Left renal cortex interstitium (tissue), 4 donors: Measurements from ENCODE around the gene MRPL47. TPM values are rescaled to one million over a fixed set of nuclear protein-coding genes. Genes with fewer than 3 reads are reported as not detected.

Experiments
- DNase-seq, 4 donors: peaks; one replicate each; pipeline ENCODE4 v3.0.0-alpha.2; 2013; ENCODE audit warnings: low read depth in 4 of 4, low spot score in 2 of 4, missing footprints in 1 of 4
- polyA plus RNA-seq, 4 donors: library from polyadenylated mRNA; unstranded; fragments of 120-200 nt; gene quantifications; one replicate each; pipeline ENCODE4 v1.2.1, GENCODE V29; 2013; ENCODE audit not compliant: insufficient read length in 4 of 4

The MRPL47 gene
- polyA plus RNA-seq, 4 donors, result 52.5 to 67.6 (median 61.6) TPM

DNA sequence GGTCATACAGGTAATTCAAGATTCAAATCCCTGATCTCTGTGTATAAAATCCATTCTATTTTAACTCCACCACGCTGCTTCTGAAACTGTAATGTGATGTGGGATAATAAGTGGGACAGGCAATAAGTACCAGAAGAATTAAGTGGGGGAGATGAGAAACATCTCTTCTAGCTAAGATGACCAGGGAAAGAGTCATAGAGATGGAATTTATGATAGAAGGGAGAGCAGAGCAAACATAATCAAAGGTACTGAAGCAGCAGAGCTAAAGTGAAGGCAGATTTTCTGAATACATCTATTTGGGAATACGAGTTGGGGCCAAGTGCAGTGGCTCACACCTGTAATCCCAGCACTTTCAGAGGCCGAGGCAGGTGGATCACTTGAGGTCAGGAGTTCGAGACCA is 4.9 kb downstream of the MRPL47 start:
- DNase-seq, result no peak

DNA sequence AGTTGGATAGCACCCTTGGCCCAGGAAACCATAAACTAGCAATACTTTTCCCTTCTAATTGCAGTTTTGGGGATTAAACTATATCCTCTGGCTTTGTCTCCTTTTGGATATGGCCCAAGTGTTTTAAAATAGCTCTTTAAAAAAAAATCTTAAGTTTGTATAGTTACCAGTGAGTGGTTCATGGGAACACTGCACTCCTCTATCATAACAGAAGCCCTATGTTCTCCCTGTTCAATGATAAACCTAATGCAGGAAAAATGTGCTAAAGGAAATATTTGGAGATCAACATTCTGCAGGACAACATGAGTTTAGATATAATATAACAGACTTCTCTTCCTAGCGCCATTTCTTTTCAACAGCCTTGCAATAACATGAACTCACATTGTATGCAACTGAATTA is 13.1 kb downstream of the MRPL47 start:
- DNase-seq, result no peak

DNA sequence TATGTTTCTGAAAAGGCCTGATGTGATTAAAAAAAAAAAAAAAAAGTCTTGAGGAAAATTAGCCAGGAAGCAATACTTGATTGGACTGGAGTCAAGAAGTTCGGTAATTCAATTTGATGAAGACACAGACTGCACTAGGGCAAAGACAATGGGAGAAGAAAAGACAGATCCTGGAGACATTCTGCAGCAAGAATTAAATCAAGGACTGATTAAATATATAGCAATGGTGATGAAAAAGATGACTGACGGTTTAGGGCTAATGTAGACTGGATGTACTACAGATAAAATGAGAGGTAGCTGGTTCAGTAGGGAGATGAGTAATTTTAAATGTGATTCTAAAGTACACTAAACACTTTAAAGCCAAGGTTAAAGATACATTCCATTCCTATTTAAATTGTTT is 13.8 kb downstream of the MRPL47 start:
- no peak for DNase-seq

DNA sequence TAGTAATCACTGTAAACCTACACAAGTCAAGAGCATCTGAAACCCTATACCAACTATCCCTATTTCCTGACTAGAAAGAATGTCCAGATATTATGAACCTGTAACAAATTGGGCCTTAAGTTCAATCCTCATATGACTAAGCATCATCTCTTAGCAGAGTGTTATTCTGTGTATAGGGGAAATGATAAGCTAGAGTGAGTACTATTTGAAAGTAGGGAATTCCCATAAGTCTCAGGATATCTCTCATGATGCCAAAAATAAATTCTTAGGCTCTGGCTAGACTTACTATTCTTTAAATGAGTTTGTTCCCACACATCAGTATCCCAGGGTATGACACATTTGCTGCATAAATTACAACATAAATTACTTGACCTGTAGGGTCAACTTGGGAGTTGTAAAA is 15.3 kb downstream of the MRPL47 start:
- DNase-seq, result no peak

DNA sequence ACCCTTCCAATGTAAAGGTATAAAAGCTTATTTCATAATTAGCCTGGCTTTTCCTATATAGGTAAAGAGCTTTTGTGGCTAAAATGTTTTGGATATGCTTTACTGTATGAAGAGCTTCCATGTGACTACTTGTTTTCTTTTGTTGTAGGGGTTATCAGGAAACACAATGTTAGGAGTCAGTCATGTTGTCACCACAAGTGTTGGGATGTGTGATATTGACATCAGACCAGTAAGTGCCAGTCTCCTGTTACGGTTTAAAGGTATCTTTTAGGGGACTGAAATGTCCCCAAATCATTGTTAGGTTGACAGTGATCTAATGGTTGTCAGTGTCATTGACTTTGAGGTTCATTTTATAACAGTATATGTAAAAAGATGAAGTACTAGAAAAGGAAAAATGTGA is 23.4 kb downstream of the MRPL47 start:
- DNase-seq, result no peak

DNA sequence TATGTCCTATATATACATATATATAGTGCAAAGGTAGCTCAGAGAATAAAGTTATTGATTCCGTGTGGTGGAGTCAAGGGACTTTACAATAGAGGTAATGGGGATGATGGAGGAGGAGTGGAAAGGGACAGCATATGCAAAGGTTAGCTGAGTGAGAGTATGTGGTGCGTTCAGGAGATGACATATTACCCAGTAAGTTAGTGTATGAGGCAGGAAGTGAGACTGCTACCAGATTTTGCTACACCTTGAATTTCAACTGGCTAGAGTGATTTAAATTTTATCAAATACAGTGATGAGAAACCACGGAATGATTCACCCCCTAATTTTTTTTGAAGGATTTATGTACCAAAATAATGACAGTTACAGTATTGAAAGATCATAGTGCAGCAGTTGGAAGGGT is 38.9 kb downstream of the MRPL47 start:
- DNase-seq, result no peak

DNA sequence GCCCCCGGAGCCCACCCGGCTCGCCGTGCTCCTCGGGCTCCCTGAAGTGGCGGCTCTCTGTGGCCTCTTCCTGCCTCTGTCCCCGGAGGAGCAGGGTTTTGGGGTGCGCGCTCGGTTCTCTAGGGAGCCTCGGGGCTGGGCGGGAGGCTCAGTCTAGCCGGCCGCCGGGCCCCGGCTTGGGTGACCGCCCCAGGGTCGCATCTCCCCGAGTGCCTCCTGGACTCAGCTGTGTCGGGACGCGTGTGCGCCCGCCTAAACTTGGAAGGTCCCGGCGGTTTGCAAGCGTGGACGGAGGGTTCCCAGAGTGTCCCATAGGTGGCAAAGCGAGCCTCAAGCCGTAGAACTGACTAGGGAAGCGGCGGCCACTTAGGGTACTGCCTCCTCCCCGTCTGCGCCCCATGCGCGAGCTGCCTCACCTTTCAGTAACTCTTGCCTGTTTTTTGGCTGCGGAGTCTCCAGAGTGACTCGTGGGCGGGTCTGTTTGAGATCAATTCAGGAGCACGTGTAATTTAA is 41.1 kb downstream of the MRPL47 start:
- DNase-seq, result peak; percentile 34 to 51 (median 43)

DNA sequence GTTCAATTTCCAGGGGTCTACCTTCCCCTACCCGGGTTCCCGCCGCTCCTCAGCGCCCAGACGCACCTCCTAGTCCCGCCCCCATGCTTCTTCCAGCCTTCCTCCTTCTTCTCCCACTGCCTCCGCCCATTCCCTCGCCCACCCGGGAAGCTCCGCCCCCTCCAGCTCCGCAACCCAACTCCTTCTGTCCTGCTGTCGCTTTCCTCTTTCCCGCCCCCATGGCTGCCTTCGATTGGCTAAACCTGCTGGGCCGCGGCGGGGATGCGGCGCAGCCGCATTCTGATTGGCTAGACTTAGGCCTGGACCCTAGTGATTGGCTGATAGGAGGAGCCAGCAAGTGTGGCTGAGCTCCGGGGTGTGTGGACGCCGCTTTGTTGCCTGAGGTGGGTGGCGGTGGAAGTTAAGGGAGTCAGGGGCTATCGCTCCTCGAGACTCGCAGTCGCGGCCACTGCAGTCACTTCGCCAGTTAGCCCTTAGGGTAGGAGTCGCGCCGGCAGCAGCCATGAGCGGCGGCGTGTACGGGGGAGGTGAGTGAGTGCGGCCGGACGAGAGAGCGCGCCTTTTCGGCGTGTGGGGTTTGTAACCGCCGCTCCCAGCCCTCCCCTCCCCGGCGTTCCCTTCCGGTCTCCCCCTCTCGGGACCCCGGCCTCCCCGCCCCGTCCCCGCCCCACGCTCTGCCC is 41.7 kb downstream of the MRPL47 start, which contains the start of gene ACTL6A:
TSS of gene ACTL6A (plus strand) at position 336 of the 680 bp plus-strand sequence. CDS start at position 503, 167 bp downstream.
- peak; percentile 98 to 100 (median 98) for DNase-seq

DNA sequence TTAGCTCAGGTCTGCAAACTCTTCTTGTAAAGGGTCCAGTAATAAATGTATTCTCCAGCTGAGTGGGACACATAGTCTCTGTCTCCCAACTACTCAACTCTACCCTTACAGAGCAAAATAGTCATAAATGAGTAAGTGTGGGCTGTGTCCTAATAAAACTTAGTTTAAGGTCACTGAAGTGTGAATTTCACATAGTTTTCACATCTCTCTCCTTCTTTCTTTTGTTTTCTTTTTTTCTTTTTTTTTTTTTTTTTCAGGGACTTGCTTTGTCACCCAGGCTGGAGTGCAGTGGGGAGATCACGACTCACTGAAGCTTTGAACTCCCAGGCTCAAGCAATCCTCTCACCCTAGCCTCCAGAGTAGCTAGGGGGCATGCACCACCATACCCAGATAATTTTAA is 43.6 kb downstream of the MRPL47 start:
- no peak for DNase-seq

DNA sequence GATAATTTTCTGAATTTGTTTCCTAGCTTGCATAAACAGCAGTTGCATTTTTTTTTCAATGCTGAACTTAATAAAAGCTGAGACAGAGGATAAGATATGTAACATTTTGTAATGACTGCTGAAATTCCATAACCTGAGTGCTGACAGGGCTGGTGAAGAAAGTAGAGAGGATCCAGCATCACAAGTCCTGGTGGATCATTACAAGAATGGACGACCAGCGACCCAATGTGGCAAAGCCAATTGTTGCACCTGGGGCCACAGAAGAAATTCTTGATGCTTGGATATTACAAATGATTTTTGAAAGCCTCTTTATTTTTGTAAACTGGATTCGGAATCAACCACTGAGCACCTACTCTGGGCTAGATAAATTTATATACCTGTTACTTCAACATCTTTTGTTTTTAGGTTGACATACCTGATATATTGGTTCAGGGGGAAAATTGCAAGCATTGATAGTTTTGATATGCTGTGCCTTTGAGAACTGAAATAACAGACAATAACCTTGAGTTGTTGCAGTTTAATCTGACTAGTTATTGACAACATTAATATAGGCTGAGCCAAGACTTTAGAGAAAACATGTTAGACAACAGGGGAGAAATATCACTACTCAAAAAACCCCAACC is 45.6 kb downstream of the MRPL47 start:
- DNase-seq, result peak in 2 of 4 donors; percentile 26 to 59

DNA sequence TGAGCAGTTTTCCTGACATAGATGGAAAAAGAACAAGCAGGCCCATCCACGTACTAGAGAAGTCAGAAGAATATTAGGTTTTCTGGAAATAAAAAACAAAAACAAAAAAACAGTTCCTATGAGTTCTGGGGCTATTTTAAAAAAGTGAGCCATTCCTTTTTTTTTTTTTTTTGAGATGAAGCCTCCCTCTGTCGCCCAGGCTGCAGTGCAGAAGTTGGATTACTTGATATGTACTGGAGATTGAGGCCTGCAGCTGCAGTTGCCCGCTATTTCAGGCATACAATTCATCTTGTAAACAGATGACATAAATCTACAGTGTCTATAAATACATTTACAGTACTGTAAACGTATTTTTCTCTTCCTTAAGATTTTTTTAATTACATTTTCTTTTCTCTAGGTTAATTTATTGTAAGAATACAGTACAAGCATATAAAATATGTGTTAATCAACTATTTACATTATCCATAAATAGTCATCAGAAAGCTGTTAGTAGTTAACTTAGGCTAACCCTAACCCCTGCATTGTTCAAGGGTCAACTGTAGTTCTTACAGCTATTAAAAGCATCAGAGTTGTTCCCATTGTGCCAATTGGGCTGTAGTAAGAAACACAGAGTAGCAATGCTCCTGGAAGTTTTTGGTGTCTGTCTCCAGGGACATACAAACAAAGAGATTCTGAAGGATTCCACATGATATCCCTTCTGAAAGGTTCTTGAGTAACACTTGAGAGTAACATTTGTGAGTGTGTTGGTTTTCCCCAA is 52.9 kb downstream of the MRPL47 start:
- DNase-seq, result peak in 1 of 4 donors; percentile 5

DNA sequence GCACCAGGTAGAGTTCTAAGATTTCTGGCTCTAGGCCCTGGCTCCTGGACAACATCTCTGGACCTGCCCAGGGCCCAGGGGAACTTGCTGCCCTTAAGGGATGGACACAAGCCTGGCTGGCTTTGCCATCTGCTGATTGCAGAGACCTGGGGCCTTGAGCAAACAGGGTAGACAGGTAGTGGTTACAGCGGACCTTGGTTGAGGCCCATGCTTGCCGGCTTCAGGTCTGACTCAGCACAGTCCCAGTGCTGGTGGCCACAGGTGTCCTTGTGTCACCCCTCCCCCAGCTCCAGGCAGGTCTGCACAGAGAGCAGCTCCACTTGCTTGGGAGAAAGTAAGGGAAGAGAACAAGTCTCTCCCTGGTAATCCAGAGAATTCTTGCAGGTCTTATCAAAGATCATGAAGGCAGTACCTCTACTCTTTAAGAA is 57.6 kb downstream of the MRPL47 start:
- no peak for DNase-seq

DNA sequence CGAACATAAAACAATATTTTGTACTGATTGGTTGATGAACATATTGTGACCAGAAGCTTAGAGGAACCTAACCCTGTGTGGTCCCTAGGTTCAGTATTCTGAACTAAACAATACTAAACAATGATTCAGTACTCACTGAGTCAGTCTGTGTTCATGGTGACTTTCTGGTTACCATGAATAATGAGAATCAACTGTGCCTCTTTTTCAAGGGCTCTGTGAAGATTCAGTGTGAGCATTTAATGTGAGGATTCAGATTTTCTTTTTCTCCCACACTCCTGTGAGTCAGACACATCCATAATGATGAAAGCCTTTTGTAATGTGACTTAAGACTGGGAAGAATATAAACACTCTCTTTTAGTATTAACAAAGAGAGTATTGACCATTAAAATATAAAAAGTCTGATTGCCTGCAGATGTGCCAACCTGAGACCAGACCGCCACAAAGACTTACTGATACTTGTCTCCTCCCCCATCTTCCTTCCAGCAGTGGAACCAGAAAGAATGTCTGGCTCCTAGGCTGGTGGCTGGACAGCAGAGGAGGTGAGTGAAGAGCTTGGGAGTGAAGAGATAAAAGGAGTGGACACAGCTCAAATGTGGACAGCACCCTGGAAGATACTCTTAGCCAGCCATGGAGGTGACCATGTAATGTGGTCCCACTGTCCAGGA is 59.3 kb downstream of the MRPL47 start:
- no peak for DNase-seq

DNA sequence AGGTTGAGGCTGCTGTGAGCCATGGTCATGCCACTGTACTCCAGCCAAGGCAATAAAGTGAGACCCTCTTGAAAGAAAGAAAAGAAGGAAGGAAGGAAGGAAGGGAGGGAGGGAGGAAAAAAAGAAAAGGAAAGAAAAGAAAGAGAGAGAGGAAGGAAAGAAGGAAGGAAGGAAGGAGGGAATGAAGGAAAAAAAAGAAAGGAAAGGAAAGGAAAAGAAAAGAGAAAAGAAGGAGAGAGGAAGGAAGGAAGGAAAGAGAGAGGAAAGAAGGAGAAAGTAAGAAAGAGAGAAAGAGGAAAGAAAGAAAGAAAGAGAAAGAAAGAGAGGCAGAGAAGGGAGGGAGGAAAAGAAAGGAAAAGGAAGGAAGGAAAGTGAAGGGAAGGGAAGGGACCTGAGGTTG is 62.1 kb downstream of the MRPL47 start:
- DNase-seq, result no peak

DNA sequence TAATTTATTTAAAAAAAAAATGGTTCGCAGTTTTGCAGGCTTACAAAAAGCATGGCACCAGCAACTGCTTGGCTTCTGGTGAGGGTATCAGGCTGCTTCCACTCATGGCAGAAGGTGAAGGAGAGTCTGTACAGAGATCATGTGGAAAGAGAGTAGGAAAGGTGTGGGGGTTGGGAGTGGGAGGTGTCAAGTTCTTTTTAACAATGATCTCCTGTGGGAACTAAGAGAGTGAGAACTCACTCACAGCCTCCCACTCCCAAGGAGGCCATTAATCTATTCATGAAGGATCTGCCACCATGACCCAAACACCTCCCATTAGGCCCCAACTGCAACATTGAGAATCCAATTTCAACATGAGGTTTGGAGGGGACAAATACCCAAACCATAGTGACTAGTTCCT is 62.8 kb downstream of the MRPL47 start:
- no peak for DNase-seq

DNA sequence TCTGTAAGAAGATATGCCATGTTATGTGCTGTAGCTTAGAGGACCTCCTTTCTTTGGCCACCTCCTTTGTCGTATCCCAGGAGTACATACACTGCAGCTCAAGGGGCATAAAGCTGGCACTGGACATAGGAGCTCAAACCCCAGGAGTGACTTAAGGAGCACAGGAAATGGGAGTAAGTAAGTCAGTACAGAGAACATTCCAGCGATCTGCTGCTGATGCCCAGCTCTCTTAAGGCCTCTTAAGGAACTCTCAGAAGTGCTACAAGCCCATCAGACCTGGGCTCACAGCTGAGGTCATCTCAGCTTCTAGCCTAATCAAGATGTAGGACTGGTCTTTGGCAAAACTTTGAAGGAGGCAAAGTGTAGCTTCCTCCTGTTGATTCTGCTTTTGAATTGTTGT is 63.3 kb downstream of the MRPL47 start:
- DNase-seq, result no peak

Other genes with a start within 250 kb of the MRPL47 start
- 10 to 100 TPM; 23.8 to 31.4 (median 29.3) TPM for gene GNB4, start 153.2 kb downstream of the MRPL47 start, polyA plus RNA-seq
- gene ACTL6A, start 41.7 kb downstream of the MRPL47 start, polyA plus RNA-seq, result 100 to 1,000 TPM; 100 to 114 (median 108) TPM
- 100 to 1,000 TPM; 184 to 210 (median 195) TPM for gene NDUFB5, start 156 bp upstream of the MRPL47 start, polyA plus RNA-seq
- gene USP13, start 48.4 kb upstream of the MRPL47 start, polyA plus RNA-seq, result 10 to 100 TPM; 13.0 to 15.6 (median 14.5) TPM